Measurements from ENCODE around the gene ARID1A. TPM values are rescaled to one million over a fixed set of nuclear protein-coding genes. Genes with fewer than 3 reads are reported as not detected.

Gene ARID1A
- total and polyA plus RNA-seq, 9 of the 15 experiments (the other 6 are each of a cell fraction or from before 2014, with no cell fraction given): 8.3 to 88.3 (median 22.5) TPM

DNA sequence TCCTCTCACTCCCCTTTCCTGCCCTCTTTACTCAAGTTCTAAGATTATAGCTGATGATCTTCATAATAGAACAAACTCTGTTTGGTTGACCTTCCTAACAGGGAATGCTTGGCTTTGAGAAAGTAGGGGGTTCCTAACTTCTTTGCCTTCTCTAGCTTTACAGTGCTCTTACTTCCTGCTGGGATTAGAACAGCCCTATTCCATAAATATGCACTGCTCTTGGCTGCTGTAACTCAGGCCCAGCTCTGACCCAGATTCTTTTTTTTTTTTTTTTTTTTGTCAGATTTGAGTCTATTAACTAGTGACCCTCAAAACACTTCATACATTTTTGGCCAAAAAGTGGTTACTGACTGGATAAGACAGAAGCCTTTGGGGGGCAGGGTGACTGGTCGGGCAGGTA is 52.5 kb downstream of the ARID1A start:
- Histone ChIP-seq H3K36me3 (ENCODE audit: control insufficient read depth, insufficient read depth, low read length) (peaks cover 88% of the 10 kb centered on the region), H3K79me2 (ENCODE audit: control insufficient read depth, insufficient read depth, low read length) (peaks cover 92% of the 10 kb centered on the region), H3K27me3 (ENCODE audit: control insufficient read depth in 2 of 2, insufficient read depth in 2 of 2, low read length in 2 of 2) (no peaks in the 10 kb centered on the region), H3K9me3 (replicated peaks; ENCODE audit: control insufficient read depth, insufficient read depth, low read depth, low read length) (no peaks in the 10 kb centered on the region), H3K4me1 (replicated peaks in 1 of 2; ENCODE audit: control insufficient read depth in 2 of 2, insufficient read depth in 2 of 2, low read length in 2 of 2) (peaks cover 11 to 21% of the 10 kb centered on the region in 2 experiments; a peak in 4 of 5 replicates), H3K27ac (ENCODE audit: extremely low read depth, low read depth, low read length) (no peak overlapping the region), H4K20me1 (replicated peaks; ENCODE audit: control insufficient read depth, insufficient read depth, low read length) (0 out of 2 replicates have a peak, but pooled peaks cover 15% of the 10 kb centered on the region), H3K9me1 (ENCODE audit: control insufficient read depth, insufficient read depth, low read length) (no peaks in the 10 kb centered on the region), H2AFZ (ENCODE audit: low read depth, low read length) (no peak overlapping the region), H3K4me2 (ENCODE audit: insufficient read depth, low read length) (no peak overlapping the region), H3K9ac (ENCODE audit: insufficient read depth in 1 of 2, low read depth in 2 of 2, low read length in 2 of 2) (no peak overlapping the region), H3K4me3 (no peak overlapping the region)
- DNase-seq (ENCODE audit: extremely low read depth in 1 of 4, low spot score in 3 of 4) (no peak), FAIRE-seq (no peak), ATAC-seq (no peak)
- ChIA-PET POLR2A (interaction anchor here (1.1 to 3.5 kb wide), 2 partner anchors 10 to 17 kb away, joined by 3 to 15 read pairs; no protein-coding TSS in a partner anchor), CTCF (ENCODE audit: low intra/inter-chr PET ratio) (interaction anchor here (0.5 to 0.6 kb wide), 2 partner anchors 76 to 240 kb away, joined by 3 read pairs; no protein-coding TSS in a partner anchor)
- TF ChIP-seq RCOR1 (IDR thresholded peaks at IDR 0.05; ENCODE audit: borderline replicate concordance in 1 of 2, low read depth in 2 of 2, low read length in 2 of 2) (no peak), PHF8 (IDR thresholded peaks at IDR 0.05; ENCODE audit: borderline replicate concordance, low read length) (no peak), FOXK1 (CRISPR knock-in tag; IDR thresholded peaks at IDR 0.05; ENCODE audit: borderline replicate concordance) (no peak), NCOA6 (IDR thresholded peaks at IDR 0.05) (no peak), ZNF253 (CRISPR knock-in tag; conservative IDR thresholded peaks at IDR 0.05) (no peak), ZNF436 (CRISPR knock-in tag; IDR thresholded peaks at IDR 0.05) (no peak)
- TF ChIP-seq, protein P1, sequence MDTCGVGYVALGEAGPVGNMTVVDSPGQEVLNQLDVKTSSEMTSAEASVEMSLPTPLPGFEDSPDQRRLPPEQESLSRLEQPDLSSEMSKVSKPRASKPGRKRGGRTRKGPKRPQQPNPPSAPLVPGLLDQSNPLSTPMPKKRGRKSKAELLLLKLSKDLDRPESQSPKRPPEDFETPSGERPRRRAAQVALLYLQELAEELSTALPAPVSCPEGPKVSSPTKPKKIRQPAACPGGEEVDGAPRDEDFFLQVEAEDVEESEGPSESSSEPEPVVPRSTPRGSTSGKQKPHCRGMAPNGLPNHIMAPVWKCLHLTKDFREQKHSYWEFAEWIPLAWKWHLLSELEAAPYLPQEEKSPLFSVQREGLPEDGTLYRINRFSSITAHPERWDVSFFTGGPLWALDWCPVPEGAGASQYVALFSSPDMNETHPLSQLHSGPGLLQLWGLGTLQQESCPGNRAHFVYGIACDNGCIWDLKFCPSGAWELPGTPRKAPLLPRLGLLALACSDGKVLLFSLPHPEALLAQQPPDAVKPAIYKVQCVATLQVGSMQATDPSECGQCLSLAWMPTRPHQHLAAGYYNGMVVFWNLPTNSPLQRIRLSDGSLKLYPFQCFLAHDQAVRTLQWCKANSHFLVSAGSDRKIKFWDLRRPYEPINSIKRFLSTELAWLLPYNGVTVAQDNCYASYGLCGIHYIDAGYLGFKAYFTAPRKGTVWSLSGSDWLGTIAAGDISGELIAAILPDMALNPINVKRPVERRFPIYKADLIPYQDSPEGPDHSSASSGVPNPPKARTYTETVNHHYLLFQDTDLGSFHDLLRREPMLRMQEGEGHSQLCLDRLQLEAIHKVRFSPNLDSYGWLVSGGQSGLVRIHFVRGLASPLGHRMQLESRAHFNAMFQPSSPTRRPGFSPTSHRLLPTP (IDR thresholded peaks at IDR 0.05; ENCODE audit: borderline replicate concordance, extremely low read depth, insufficient read length): no peak
- TF ChIP-seq, protein P2, sequence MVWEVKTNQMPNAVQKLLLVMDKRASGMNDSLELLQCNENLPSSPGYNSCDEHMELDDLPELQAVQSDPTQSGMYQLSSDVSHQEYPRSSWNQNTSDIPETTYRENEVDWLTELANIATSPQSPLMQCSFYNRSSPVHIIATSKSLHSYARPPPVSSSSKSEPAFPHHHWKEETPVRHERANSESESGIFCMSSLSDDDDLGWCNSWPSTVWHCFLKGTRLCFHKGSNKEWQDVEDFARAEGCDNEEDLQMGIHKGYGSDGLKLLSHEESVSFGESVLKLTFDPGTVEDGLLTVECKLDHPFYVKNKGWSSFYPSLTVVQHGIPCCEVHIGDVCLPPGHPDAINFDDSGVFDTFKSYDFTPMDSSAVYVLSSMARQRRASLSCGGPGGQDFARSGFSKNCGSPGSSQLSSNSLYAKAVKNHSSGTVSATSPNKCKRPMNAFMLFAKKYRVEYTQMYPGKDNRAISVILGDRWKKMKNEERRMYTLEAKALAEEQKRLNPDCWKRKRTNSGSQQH (CRISPR knock-in tag; IDR thresholded peaks at IDR 0.05): no peak
- no TSS peak for BruUV-seq (replicated peaks)
- in situ Hi-C loops (cut with MboI): no loop called here
- intact Hi-C loops (cut with micrococcal nuclease): no loop called here
- WGBS (ENCODE audit: insufficient coverage, low coverage, missing lambda C conversion rate): 81% methylated on average over 1 of the region's 1 CpG

All from K562 (cell line).